MM.1S (cell line): Measurements from ENCODE around the gene ZC3H12C.

Experiments
- EZH2 ChIP-seq: fragments of 300-600 bp; sonication (generic); optimal IDR thresholded peaks from 2 replicates; pipeline ENCODE3; 2017; ENCODE audit warnings: low read depth, mild to moderate bottlenecking, antibody characterized with exemption, low read length, mixed read lengths
- TF ChIP-seq, protein P1 (sequence below): fragments of 300-600 bp; sonication (generic); IDR thresholded peaks from 2 replicates; pipeline ENCODE4 v1.5.1; 2016; ENCODE audit warnings: antibody characterized with exemption, low read length, mixed read lengths

DNA sequence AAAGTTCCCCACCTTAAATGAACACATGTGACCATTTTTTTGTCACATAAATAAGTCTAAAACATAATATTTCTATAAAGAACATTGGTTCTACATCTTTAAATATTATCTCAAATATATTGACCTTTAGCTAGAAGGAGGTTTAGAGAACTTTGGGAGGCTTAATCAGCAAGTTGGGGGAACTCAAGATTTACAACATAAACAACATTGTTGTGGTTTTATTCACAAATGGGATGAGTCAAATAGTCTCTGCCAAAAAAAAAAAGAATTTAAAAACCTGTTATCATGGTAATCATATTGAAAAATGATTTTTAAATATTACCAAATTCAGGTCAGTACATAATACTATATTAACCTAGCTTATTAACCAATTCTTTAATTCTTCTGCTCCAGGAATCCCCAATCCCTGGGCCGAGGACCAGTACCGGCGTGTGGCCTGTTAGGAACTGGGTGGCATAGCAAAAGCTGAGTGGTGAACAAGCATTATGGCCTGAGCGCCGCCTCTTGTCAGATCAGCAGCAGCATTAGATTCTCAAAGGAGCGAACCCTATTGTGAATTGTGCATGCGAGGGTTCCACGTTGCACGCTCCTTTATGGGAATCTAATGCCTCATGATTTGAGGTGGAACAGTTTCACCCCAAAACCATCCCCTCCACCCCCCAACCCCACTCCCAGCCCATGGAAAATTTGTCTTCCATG, 105.0 kb downstream of the ZC3H12C start:
- TF ChIP-seq, protein P1, sequence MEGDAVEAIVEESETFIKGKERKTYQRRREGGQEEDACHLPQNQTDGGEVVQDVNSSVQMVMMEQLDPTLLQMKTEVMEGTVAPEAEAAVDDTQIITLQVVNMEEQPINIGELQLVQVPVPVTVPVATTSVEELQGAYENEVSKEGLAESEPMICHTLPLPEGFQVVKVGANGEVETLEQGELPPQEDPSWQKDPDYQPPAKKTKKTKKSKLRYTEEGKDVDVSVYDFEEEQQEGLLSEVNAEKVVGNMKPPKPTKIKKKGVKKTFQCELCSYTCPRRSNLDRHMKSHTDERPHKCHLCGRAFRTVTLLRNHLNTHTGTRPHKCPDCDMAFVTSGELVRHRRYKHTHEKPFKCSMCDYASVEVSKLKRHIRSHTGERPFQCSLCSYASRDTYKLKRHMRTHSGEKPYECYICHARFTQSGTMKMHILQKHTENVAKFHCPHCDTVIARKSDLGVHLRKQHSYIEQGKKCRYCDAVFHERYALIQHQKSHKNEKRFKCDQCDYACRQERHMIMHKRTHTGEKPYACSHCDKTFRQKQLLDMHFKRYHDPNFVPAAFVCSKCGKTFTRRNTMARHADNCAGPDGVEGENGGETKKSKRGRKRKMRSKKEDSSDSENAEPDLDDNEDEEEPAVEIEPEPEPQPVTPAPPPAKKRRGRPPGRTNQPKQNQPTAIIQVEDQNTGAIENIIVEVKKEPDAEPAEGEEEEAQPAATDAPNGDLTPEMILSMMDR, result no peak
- no peak for TF ChIP-seq EZH2
